Stimulated activated CD8-positive, alpha-beta memory T cell treated with anti-CD3 and anti-CD28 coated beads, Interleukin-15, amount 100 ng/mL, for 4 hours (primary cell): Measurements from ENCODE around the gene MCOLN2.

Experiments
- DNase-seq, 2 donors: peaks; one replicate each; pipeline ENCODE4 v3.0.0-alpha.2; 2020; ENCODE audit warnings: low read depth in 2 of 2

The MCOLN2 gene

GRCh38 chr1:84896279-84896678 is 100.6 kb downstream of the MCOLN2 start:
- no peak for DNase-seq

- DNase-seq = no peak
These were observed 104.0 kb downstream of the MCOLN2 start, which contains the start of gene LPAR3 for GRCh38 chr1:84892705-84893618. LPAR3 (minus strand) TSS chr1:84893206; CDS start chr1:84866120, 27,086 bp downstream.

- DNase-seq = no peak
These were observed 106.3 kb downstream of the MCOLN2 start for GRCh38 chr1:84890566-84890965.

DNA sequence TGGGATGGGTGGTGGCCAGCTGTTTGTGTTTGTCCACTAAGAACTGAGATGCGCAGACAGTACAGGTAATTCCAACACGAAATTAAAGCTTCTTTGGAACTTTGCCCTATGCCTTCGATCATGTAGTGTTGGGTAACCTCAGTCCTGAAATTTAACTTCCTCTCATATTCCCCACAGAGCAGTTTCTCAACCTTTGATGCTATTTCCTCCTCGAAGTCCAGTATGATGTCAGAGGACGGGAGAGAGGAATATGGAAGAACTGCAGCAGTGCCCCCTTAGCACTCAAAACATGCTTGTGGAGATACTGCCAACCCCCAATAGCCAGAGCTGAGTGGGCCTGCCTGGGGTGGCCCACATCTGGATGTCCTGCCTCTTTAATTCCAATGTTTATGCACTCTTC is 107.5 kb downstream of the MCOLN2 start:
- no peak for DNase-seq

DNA sequence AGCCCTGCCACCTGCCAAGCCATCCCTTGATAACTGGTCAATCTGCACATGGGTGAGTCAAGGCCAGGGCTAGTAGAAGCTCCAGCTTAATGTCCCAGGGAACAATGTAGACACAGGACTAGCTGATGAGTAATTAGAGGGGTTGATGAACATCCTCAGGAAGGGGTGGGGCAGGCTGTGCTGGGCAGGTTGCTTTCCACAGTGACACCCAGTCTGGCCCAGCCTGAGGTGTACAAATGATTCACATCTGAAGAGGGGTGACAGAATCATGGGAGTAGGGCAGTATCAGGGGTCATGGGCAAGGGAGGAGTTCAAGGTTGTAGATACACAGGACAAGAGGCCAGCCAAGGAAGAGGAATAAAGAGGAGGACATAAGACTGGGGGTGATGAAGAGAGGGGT is 108.2 kb downstream of the MCOLN2 start:
- no peak for DNase-seq

GRCh38 chr1:84887261-84887934 is 109.5 kb downstream of the MCOLN2 start:
- no peak for DNase-seq

GRCh38 chr1:84885469-84885868 is 111.4 kb downstream of the MCOLN2 start:
- DNase-seq = no peak

DNA sequence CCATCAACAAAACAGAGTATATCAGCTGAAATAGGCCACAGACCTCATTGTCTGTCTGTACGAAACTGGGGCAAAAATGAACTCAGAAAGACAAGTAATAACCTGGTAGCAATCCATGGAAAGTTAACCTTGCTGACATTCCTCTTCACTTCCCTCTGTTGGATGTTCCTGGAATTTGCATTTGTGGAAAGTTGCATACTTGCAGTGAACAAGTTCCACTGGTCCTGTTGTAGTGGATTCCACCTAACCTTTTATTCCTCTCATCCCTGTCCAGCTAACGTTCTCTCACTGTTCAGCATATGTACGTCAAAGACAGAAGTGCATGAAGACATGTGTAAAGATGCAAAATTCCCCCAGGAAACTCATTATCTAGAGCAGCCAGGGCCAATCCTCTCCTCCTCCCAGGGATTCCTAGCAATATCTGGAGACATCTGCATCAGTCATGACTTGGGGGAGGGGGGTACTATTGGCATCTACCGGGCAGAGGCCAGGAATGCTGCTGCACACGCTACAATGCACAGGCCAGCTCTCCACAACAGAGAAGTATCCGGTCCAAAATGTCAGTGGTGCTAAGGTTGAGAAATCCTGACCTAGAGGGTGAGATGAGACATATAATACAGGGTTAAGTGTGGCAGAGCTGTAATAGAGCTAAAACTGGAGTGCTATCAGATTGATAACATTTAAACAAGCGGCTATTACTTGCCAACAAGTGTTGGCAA is 112.1 kb downstream of the MCOLN2 start:
- DNase-seq = no peak

DNA sequence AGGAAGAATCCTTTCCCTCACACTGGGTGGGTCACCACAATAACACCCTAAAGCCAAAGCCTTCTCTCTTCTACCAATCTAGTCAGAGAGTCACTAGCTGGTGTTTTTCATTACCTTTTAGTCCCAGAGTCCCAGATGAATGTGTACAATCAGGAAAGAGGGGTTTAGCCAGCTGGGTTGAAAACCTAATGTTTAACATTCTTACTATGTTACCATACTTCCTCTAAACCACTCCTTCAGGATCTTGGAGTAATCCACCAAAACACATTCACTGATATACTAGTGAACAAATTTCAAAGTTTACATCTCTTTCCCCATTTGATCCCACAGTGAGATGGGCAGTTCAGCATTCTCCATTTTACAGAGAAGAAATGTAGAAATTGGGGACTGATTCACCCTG is 113.6 kb downstream of the MCOLN2 start:
- DNase-seq = no peak

DNA sequence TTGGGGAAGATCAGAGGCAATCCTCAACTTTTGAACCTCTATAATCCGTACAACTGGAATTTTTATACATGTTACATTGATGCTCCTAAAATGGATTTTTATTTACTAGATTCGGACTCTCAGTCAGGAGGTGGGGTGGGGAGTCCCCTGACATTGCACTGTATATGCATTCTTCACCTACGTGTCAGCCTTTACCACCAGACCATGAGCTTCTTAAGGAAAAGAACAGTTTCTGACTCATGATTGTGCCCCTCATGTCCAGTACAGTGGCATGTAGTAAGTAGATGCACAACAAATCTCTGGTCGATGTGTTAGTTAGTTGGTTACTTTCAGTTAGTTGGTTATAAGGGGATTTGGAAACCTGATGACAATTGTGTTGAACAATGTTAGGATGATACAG is 119.3 kb downstream of the MCOLN2 start:
- no peak for DNase-seq

DNA sequence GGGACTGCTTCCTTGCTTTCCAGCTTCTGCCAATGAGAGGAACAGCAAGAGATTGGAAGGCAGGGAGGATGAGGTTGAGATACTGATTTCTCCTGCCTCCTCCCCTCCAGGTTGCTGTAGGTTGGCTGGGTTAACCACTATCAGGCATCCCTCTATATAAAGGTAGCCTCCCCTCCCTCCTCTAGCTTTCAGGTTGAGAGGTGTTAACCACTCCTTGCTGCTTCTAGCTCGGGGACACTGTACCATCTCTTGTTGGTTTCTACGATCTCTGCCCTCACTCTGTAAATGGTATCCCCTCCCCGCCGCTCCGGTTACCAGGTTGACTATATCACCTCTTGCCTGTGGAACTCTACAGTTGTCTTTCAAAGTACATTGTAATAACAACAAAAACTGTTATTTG is 120.6 kb downstream of the MCOLN2 start:
- DNase-seq = no peak
